GM23248 (cell line): Measurements from ENCODE around the gene SETSIP. TPM values are rescaled to one million over a fixed set of nuclear protein-coding genes. Genes with fewer than 3 reads are reported as not detected.

ENCODE experiments used
- DNase-seq: peaks from one replicate; pipeline ENCODE4 v3.0.0-alpha.2; 2015
- H2AFZ ChIP-seq: fragments of 200-600 bp; sonication (generic); 2 replicates; pipeline ENCODE4 v1.6.1; 2016; ENCODE audit warnings: antibody characterized with exemption
- H3F3A ChIP-seq: fragments of 200-600 bp; sonication (generic); 2 replicates; pipeline ENCODE4 v1.6.1; 2016; ENCODE audit warnings: mild to moderate bottlenecking, antibody characterized with exemption, mixed run types; ENCODE audit not compliant: insufficient read depth
- H3K27ac ChIP-seq: fragments of 200-600 bp; sonication (generic); 2 replicates; pipeline ENCODE4 v1.5.1; 2016; ENCODE audit warnings: mild to moderate bottlenecking
- H3K27me3 ChIP-seq: fragments of 200-600 bp; sonication (generic); replicated peaks from 2 replicates; pipeline ENCODE4 v1.6.1; 2016; ENCODE audit warnings: mild to moderate bottlenecking; ENCODE audit not compliant: insufficient read depth
- H3K36me3 ChIP-seq: fragments of 200-600 bp; sonication (generic); 2 replicates; pipeline ENCODE4 v1.6.1; 2016; ENCODE audit warnings: low read depth, mild to moderate bottlenecking
- H3K4me1 ChIP-seq: fragments of 200-600 bp; sonication (generic); 2 replicates; pipeline ENCODE4 v1.6.1; 2016; ENCODE audit warnings: mild to moderate bottlenecking; ENCODE audit not compliant: insufficient read depth
- H3K4me2 ChIP-seq: fragments of 200-600 bp; sonication (generic); one replicate; pipeline ENCODE4 v1.6.1; 2016; ENCODE audit warnings: mild to moderate bottlenecking; ENCODE audit not compliant: unreplicated experiment
- H3K4me3 ChIP-seq: fragments of 200-600 bp; sonication (generic); 2 replicates; pipeline ENCODE4 v1.5.1; 2016; ENCODE audit warnings: mild to moderate bottlenecking
- H3K79me2 ChIP-seq: fragments of 200-600 bp; sonication (generic); 2 replicates; pipeline ENCODE4 v1.6.1; 2016; ENCODE audit warnings: mild to moderate bottlenecking; ENCODE audit not compliant: insufficient read depth
- H3K9ac ChIP-seq: fragments of 200-600 bp; sonication (generic); 2 replicates; pipeline ENCODE4 v1.6.1; 2016; ENCODE audit warnings: mild to moderate bottlenecking
- H3K9me2 ChIP-seq: fragments of 200-600 bp; sonication (generic); 2 replicates; pipeline ENCODE4 v1.6.1; 2016; ENCODE audit warnings: mixed run types, mild to moderate bottlenecking, moderate library complexity; ENCODE audit not compliant: insufficient read depth
- H3K9me3 ChIP-seq: fragments of 200-600 bp; sonication (generic); one replicate; pipeline ENCODE4 v1.6.1; 2017; ENCODE audit warnings: low read depth
- H4K20me1 ChIP-seq: fragments of 200-600 bp; sonication (generic); 2 replicates; pipeline ENCODE4 v1.6.0; 2016; ENCODE audit not compliant: insufficient read depth
- EZH2 ChIP-seq: fragments of 200-600 bp; sonication (generic); IDR thresholded peaks from 2 replicates; pipeline ENCODE4 v1.6.1; 2018; ENCODE audit warnings: antibody characterized with exemption, mild to moderate bottlenecking; ENCODE audit not compliant: insufficient read depth, poor library complexity, severe bottlenecking
- EZH2phosphoT487 ChIP-seq: fragments of 200-600 bp; sonication (generic); IDR thresholded peaks from 2 replicates; pipeline ENCODE4 v1.6.1; 2018; ENCODE audit warnings: antibody characterized with exemption, moderate library complexity, mild to moderate bottlenecking, low read depth; ENCODE audit not compliant: insufficient read depth
- WGBS, 2 experiments: methylation state at CpG; one replicate each; pipeline ENCODE4 v1.1.6; 2015 to 2017; ENCODE audit warnings: low lambda C conversion rate in 2 of 2, low coverage in 1 of 2; ENCODE audit errors: missing lambda C conversion rate in 2 of 2; 5-methylcytosine and 5-hydroxymethylcytosine counted together
- in situ Hi-C: fragments of 300-500 bp; cut with MboI; formaldehyde crosslinking; loops from 2 replicates; pipeline ENCODE4 v1.15.0; 2020
- polyA plus RNA-seq: library from polyadenylated mRNA; unstranded; fragments of >200 nt; fragmentation: Nextera tagmentation; extraction: Ambion mirVana; gene quantifications from 2 replicates; pipeline ENCODE4 v1.2.1, GENCODE V29; 2016
- total RNA-seq: library from RNA; depleted of rRNA; stranded (reverse); fragments of >200 nt; shearing (Covaris generic); gene quantifications from 2 replicates; pipeline ENCODE4 v1.2.3, GENCODE V29; 2014; rRNA removed

The SETSIP gene, protein sequence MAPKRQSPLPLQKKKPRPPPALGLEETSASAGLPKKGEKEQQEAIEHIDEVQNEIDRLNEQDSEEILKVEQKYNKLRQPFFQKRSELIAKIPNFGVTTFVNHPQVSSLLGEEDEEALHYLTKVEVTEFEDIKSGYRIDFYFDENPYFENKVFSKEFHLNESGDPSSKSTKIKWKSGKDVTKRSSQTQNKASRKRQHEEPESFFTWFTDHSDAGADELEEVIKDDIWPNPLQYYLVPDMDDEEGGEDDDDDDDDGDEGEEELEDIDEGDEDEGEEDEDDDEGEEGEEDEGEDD
- total RNA-seq (not detected in 2 replicates), polyA plus RNA-seq (not detected in 2 replicates)

DNA sequence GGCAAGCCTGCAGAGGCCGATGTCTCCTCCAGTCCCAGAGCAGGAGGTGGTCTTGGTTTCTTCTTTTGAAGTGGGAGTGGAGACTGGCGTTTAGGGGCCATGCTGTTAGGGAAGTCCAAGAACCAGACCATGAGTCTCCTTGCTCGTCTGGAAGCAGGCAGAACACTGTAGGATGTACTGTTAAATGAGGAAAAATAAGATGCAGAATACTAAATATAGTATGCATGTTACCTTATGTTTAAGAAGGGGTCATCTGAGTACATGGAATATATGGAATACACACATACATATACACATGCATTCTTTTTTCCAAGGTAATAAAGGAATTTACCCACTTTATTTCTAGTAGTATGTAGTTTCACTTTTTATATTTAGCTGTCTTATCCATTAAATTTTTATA is at the start of gene SETSIP:
SETSIP (minus strand) TSS at position 101 of the 400 bp plus-strand sequence; CDS start at position 101, 0 bp downstream.
- peaks cover 5% of the 10 kb centered on the region; the same call in 1 of the 2 replicates for H3F3A ChIP-seq
- H3K9ac ChIP-seq: no peak within 1 kb of the TSS
- H3K79me2 ChIP-seq: no peaks in the 10 kb centered on the region
- no peaks in the 10 kb centered on the region for H3K36me3 ChIP-seq
- no peak for DNase-seq
- in situ Hi-C loops: no loop called here
- H3K4me3 ChIP-seq: no peak within 1 kb of the TSS
- H3K4me1 ChIP-seq: no peaks in the 10 kb centered on the region
- WGBS, 2 experiments: 50 to 54% methylated on average over 3 of the region's 3 CpGs
- H2AFZ ChIP-seq: no peak within 1 kb of the TSS; the same call in 1 of the 2 replicates
- H4K20me1 ChIP-seq: no peaks in the 10 kb centered on the region
- no peaks in the 10 kb centered on the region for H3K9me2 ChIP-seq
- H3K4me2 ChIP-seq: no peak within 1 kb of the TSS
- H3K9me3 ChIP-seq: no peaks in the 10 kb centered on the region
- TF ChIP-seq EZH2: no peak
- TF ChIP-seq EZH2phosphoT487: no peak
- no peaks in the 10 kb centered on the region for H3K27me3 ChIP-seq
- no peak within 1 kb of the TSS for H3K27ac ChIP-seq

DNA sequence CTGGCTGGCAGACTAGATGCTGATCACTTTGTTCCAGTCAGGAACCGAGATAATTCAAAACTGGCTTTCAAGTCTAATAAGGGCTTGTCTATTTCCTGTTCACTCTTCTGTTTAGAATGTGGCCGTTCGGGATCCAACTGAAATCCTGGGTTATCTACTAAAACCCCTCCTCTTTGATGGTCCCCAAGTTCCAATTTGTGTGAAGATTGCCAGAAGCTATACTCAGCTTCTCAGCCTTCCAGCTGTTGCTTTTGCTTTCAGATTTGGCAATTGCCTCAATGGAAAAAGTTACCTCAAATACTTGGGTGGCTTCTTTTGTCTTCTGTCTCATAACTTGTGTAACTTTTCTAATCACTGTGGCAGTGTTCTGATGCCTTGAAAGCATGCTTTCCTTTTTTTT is 48.7 kb upstream of the SETSIP start:
- Histone ChIP-seq H3K9me2 (no peaks in the 10 kb centered on the region), H3K27me3 (no peaks in the 10 kb centered on the region), H3K4me3 (no peak overlapping the region), H3F3A (no peaks in the 10 kb centered on the region), H4K20me1 (no peaks in the 10 kb centered on the region), H2AFZ (no peak overlapping the region), H3K27ac (no peak overlapping the region), H3K4me1 (no peaks in the 10 kb centered on the region), H3K4me2 (no peak overlapping the region), H3K79me2 (no peaks in the 10 kb centered on the region), H3K9me3 (no peaks in the 10 kb centered on the region), H3K9ac (no peak overlapping the region), H3K36me3 (no peaks in the 10 kb centered on the region)
- no peak for DNase-seq
- in situ Hi-C loops: no loop called here
- no peak for TF ChIP-seq EZH2
- TF ChIP-seq EZH2phosphoT487: no peak
- WGBS, 2 experiments: 55 to 64% methylated on average over 3 of the region's 3 CpGs

DNA sequence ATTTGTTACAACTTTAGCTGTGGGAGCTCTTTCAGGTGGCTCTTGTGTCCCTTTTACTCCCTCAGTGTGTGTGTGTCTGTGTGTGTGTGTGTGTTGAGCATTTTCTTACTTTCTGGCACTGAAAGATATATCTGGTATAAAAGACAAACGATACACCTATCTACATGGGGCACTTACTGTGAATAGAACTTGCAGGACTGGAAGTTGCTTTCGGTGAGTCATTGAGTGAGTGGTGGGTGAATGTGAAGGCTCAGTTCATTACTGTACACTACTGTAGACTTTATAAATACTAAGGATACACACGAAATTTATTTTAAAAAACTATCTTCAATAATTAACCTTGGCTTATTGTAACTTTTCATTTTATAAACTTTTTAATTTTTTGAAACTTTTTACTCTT is 43.6 kb upstream of the SETSIP start:
- H3K4me2 ChIP-seq: no peak overlapping the region
- in situ Hi-C loops: no loop called here
- DNase-seq: peak; percentile 9

DNA sequence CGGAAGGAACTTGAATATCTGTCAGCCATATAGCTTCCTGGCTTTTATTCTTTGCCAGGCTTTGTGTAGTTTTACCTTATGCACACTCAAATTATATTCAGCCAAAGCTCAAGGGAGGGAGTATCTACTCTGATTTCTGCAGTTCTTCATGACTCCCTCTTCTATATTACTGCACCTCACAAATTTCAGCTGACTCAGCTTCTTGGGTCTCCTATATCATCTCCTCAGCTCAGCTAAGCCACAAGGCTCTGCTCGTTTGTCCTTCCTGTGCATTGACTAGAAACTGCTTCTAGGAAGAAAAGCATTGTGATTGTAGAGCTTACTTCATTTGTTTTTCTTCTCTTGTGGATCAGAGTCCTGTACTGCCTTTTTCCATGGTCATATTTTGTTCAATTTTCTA is 42.3 kb upstream of the SETSIP start:
- Histone ChIP-seq H3K27ac (no peak overlapping the region), H3K36me3 (no peaks in the 10 kb centered on the region), H3K4me3 (no peak overlapping the region), H3K9ac (no peak overlapping the region), H3K9me2 (no peaks in the 10 kb centered on the region), H3K4me1 (no peaks in the 10 kb centered on the region), H3K27me3 (no peaks in the 10 kb centered on the region), H3F3A (no peaks in the 10 kb centered on the region), H3K9me3 (no peaks in the 10 kb centered on the region), H4K20me1 (no peaks in the 10 kb centered on the region), H3K79me2 (no peaks in the 10 kb centered on the region), H2AFZ (no peak overlapping the region), H3K4me2 (no peak overlapping the region)
- WGBS, 2 experiments: 69 to 72% methylated on average over 2 of the region's 2 CpGs
- no peak for DNase-seq
- in situ Hi-C loops: no loop called here
- TF ChIP-seq EZH2 (no peak), EZH2phosphoT487 (no peak)

More for the DNA sequence above, 43.6 kb upstream of the SETSIP start:
- Histone ChIP-seq H3K27ac (no peak overlapping the region), H2AFZ (no peak overlapping the region), H4K20me1 (no peaks in the 10 kb centered on the region), H3K36me3 (no peaks in the 10 kb centered on the region), H3K4me1 (no peaks in the 10 kb centered on the region), H3K4me3 (no peak overlapping the region), H3K9me2 (no peaks in the 10 kb centered on the region), H3F3A (no peaks in the 10 kb centered on the region), H3K79me2 (no peaks in the 10 kb centered on the region), H3K27me3 (no peaks in the 10 kb centered on the region), H3K9ac (no peak overlapping the region), H3K9me3 (no peaks in the 10 kb centered on the region)
- TF ChIP-seq EZH2 (no peak), EZH2phosphoT487 (no peak)
- 57 to 58% methylated on average over 3 of the region's 3 CpGs for WGBS, 2 experiments
